ENCODE results near the gene CTCF. TPM values are rescaled to one million over a fixed set of nuclear protein-coding genes. Genes with fewer than 3 reads are reported as not detected.
A peak's percentile ranks its signal among the peaks of the same experiment; 100 is the strongest.

CTCF gene
- total and polyA plus RNA-seq, 10 of the 15 experiments (the other 5 are each of a cell fraction or from before 2014, with no cell fraction given) = 9.1 to 55.0 (median 41.8) TPM

- Histone ChIP-seq H3K36me3 (ENCODE audit: control insufficient read depth in 2 of 2, insufficient read depth in 2 of 2, low read length in 1 of 2) (peaks cover 0 to 3% of the 10 kb centered on the region in 2 experiments; a peak in 3 of 4 replicates), H3K9ac (ENCODE audit: control insufficient read depth, insufficient read depth, low read length) (peak overlapping the region; percentile 83), H3K27ac (ENCODE audit: control insufficient read depth, insufficient read depth) (peak overlapping the region; percentile 77), H3K4me2 (ENCODE audit: control insufficient read depth, insufficient read depth) (peak overlapping the region; percentile 95), H3K9me3 (replicated peaks; ENCODE audit: control insufficient read depth, insufficient read depth, low read length) (no peaks in the 10 kb centered on the region), H3K4me3 (peak overlapping the region; percentile 81), H3K27me3 (replicated peaks in 1 of 2; ENCODE audit: control insufficient read depth in 2 of 2, insufficient read depth in 2 of 2, low read length in 1 of 2) (no peaks in the 10 kb centered on the region), H3K4me1 (ENCODE audit: control insufficient read depth, insufficient read depth, low read length) (peaks cover 11% of the 10 kb centered on the region; the same call in 1 of the 2 replicates), H2AFZ (ENCODE audit: control insufficient read depth, low read depth, low read length) (peak overlapping the region; percentile 65), H4K20me1 (ENCODE audit: control insufficient read depth, insufficient read depth) (no peaks in the 10 kb centered on the region), H3K79me2 (ENCODE audit: control insufficient read depth, insufficient read depth, low read length) (peaks cover 11% of the 10 kb centered on the region)
- BruUV-seq (replicated peaks) = TSS peak; percentile 70
- POLR2A ChIA-PET = interaction anchor here (0.6 to 2.4 kb wide), 10 partner anchors 14 to 238 kb away, joined by 3 to 16 read pairs (median 6); partner anchors contain the start of genes ACD, CTCF, GFOD2 and PARD6A
- FAIRE-seq (no peak), DNase-seq (ENCODE audit: low read depth, low spot score) (no peak), ATAC-seq (no peak; the same call in 1 of the 3 replicates)
- 45% methylated on average over 12 of the region's 15 CpGs for WGBS (ENCODE audit: insufficient coverage, insufficient replicate concordance, low lambda C conversion rate, missing lambda C conversion rate)
- SMC1A ChIA-PET (ENCODE audit: uncharacterized antibody, unreplicated experiment) = interaction anchor here (0.8 to 7.6 kb wide), 10 partner anchors 13 to 164 kb away, joined by 3 to 86 read pairs (median 8); partner anchors contain the start of gene ATP6V0D1
- CTCF ChIA-PET = interaction anchor here (0.8 to 9.0 kb wide), 24 partner anchors 10 to 217 kb away, joined by 3 to 138 read pairs (median 7); partner anchors contain the start of genes ACD, ATP6V0D1, C16orf86 and CTCF
- TF ChIP-seq STAT1 (conservative IDR thresholded peaks at IDR 0.05) = no peak
- TF ChIP-seq HDGF (IDR thresholded peaks at IDR 0.05) = peak; percentile 70; the same call in 1 of the 2 replicates
- no peak for TF ChIP-seq HCFC1 (IDR thresholded peaks at IDR 0.05; ENCODE audit: low read length)
- no peak for TF ChIP-seq MYC (IDR thresholded peaks at IDR 0.05; ENCODE audit: insufficient read depth, insufficient read length, insufficient replicate concordance, low read length, severe bottlenecking)
- TF ChIP-seq MAX (IDR thresholded peaks at IDR 0.05; ENCODE audit: low read depth, low read length) = no peak
- RAD21 ChIA-PET (ENCODE audit: unreplicated experiment) = interaction anchor here (0.6 to 5.5 kb wide), 19 partner anchors 14 to 164 kb away, joined by 3 to 102 read pairs (median 7); partner anchors contain the start of genes ACD, ATP6V0D1, C16orf86 and CTCF
- intact Hi-C loops (cut with micrococcal nuclease; ENCODE audit: unreplicated experiment) (loop anchor here (1.0 to 2.0 kb wide), 2 partner anchors 63 to 83 kb away; partner anchors contain the start of gene CTCF), in situ Hi-C loops (cut with MboI) (no loop called here)
Observed at GRCh38 chr16:67645397-67646121, 83.2 kb downstream of the CTCF start.
